HG03558 (cell line): ENCODE results near the gene RFX4.
"Not testable (repeated sequence)": the region's sequence is repeated elsewhere in the genome, so short reads cannot be mapped to it uniquely, and the experiment has no call there.

Experiments
- ATAC-seq: cut with Tn5 transposase; IDR thresholded peaks from one replicate; pipeline ENCODE4 v1.9.1; 2021; ENCODE audit warnings: moderate number of reproducible peaks; ENCODE audit not compliant: unreplicated experiment; ENCODE audit errors: extremely low read depth

RFX4 gene

DNA sequence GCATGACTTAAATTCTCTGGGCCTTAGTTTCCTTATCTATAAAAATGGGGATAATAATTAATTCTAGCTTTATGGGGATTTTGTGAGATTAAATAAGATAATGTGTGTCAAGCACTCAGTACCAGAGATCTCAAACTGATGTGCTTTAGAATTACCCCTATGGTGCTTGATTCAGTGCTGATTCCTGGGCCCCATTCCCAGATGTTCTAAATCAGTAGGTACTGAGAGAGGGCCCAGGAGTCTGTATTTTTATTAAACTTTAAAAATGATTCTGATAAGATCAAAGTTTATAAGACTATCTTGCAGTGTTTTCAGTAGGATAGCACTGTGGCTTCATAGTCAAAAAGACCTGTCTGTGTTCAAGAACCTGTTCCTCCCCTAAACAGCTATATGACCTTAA is 102.6 kb downstream of the RFX4 start:
- ATAC-seq = no peak

- no peak for ATAC-seq
These were observed 104.9 kb downstream of the RFX4 start for GRCh38 chr12:106687672-106688071.

DNA sequence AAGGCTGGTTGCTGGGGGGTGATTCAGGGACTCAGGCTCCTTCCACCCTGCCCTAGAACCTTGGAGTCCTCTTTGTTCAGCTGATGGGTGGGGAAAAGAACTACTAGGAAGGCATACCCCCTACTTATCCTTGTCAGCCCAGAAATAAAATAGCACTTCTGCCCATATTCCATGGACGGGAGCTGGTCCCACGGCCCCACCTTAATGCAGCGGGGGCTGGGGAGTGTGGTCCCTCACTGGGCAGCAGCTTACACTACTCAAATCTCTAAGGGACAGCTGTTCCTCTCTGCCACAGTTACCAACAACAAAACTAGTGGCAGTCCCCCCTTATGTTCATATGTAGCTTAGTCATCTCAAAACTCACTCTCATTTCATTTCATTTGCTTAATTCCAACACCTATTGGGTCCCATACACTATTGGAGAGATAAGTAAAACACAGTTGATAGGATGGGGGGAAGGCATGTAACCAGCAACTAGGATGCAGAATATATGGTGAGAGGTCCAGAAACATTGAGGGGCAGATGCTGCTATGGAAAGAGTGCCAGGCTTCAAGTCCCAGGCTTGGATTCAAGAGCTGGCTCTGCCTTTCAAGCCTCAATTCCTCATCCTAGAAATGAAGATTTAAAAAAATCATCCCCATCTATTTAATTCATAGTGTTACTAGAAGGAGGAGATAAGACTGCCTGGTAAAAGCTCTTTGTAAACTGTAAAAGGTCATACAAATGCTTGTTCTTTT is 107.9 kb downstream of the RFX4 start:
- no peak for ATAC-seq

DNA sequence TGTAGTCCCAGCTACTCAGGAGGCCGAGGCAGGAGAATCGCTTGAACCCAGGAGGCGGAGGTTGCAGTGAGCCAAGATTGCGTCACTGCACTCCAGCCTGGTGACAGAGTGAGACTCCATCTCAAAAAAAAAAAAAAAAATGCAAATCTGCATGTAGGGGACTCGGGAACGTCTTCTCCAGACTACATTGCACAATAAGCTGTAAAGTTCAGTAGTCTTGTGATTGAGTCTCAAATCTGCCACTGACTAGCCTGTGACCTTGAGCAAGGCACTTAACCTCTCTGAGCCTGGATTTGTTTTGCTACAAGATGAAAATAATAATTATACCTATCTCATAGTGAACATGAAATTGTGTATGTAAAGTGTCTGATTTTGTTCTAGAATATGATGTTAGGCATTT is 109.2 kb downstream of the RFX4 start:
- not testable (repeated sequence) for ATAC-seq

DNA sequence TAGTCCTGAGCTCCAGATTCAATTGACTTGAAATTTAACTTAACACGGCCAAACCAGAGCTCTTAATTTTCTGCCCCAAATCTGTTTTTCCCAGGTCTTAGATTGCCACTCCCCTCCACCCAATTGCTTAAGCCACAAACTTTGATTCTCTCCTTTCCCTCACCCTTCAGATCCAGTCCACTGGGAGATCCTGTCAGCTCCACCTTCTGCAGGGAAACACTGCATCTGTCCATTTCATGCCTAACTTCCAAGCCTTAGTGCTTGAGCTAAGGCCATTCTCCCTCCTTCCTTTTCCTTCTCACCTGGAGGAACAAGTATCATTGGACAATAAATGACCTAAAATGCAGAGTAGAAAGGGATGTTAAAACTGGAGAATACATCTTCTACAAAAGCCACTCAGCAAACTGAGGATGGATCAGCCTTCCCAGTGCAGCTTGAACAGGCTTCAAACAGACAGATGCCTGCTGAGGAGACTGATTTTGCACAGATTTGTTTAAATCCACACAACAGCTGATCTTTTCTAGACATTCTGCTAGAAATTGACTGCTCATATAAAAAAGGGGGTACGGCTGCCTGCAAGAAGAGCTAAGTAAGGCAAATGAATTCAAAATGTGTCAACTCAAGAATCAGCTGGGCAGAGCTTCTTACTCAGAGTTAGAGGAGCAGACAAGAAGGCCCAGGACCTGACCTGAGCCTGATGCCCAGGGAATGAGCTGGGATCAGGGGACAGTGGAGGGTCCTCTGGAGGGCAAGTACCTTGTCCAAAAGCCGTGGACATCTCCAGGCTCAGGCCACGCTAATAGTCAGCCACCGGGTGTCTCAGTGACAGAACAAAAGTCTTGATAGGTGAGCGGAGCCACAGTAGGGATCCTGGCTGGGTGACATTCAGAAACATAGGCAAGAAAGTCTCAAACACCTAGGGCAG is 110.4 kb downstream of the RFX4 start:
- no peak for ATAC-seq

GRCh38 chr12:106696071-106696470 is 113.3 kb downstream of the RFX4 start:
- ATAC-seq = no peak

DNA sequence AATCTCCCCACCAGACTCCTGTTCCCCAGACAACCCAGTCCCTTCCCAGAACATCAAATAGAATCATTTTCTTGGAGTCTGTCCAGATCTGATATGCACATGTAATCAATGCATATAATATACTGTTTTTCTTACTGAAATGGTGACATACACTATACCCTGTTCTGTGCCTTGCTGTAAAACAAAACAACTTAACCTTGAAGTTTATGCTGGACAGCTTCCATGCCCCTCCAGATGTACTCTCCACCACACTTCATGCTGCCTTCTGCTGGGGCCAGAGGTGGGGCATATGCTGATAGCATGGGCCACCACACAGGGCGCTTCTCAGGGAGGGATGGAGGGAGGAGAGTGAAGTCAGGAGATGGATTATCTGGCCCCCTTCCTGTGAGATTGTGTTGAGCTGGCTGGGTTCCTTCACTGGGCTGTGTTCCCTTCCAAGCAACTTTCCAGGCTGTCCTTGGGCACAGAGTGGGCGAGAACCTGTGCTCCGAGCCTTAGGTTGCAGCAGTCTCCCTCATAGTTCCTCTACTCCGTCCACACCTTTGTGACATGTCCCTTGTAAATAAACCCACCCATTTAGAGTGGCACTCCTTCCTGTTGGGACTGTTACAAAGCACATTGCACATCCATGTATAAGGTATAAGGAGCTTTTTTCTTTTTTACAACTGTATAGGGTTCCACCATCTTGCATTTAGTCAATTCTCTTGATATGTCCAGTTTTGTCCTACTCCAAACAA is 114.0 kb downstream of the RFX4 start:
- ATAC-seq = no peak

- ATAC-seq = no peak
These were observed 121.3 kb downstream of the RFX4 start for GRCh38 chr12:106704081-106704480.

DNA sequence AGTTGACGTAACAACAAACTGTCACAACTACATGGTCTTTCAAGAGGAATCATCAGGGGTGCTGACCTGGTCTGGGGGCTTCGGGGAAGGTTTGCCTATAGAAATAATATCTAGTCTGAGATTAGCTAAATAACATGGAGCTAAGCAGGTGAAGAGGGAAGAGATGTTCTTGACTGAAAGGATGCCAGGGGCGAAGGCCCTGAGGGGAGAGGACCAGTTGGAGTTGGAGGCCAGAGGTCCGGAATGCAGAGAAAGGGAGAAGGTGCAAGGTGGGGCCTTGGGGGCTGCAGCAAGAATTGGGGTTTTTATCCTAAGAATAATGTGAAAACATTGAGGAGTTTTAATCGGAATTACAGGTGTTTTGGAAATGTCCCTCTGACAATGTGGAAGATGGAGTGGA is 123.2 kb downstream of the RFX4 start:
- ATAC-seq = no peak

DNA sequence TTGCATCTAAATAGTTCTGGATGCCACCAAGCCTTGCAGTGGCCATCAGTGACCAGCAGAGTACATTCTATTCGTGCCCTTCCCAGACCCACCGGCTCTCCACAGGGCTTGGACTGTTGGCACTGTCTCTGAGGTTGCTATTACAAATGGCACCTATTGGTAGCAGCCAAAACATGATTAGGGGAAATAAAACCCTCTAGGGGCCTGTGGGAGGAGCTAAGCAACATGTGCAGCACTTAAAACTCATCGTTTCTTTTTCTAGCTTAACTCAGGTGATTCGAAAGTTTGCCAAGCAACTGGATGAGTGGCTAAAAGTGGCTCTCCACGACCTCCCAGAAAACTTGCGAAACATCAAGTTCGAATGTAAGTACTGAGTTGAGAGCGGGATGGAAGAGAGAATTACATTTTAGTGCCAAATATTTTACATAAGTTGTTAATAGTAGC is 126.3 kb downstream of the RFX4 start:
- no peak for ATAC-seq

DNA sequence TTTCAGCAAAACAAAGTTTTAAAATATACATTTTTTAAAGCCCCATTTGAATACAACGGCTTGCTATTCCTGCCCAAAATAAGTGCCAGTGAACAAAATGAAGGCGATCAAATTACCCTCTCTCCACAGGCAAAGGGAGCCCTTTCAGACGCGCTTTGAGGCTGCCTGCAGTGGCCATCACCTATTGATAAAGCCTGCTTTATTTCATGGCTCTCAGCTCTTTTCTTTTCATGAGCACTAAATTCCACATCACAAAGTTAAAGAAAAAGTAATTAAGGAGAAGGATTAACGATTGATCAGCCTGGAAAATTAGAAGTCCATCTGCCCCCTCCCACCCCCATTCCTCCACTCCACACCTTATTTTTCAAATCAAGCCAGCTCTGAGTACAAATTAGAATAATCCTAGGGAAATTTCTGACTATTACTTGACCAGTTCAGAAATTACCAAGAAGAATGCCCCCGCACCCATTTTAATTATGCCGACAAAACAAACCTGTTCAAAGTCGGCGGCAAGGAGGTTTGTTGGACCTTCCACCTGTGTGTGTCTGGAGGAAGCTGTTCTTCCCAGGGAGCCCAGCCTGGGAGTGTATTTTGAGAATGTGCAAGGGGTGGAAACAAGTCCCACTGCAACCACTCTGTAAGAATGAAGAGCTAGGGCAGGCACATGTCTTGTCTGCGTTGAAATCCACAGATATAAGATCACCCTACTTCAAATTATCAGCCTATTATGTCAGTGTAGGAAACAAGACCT is 127.5 kb downstream of the RFX4 start:
- ATAC-seq = no peak

- no peak for ATAC-seq
These were observed 128.5 kb downstream of the RFX4 start for GRCh38 chr12:106711316-106711715.

GRCh38 chr12:106712768-106713167 is 130.0 kb downstream of the RFX4 start:
- ATAC-seq = no peak

- no peak for ATAC-seq
These were observed 132.1 kb downstream of the RFX4 start for GRCh38 chr12:106714926-106715325.

GRCh38 chr12:106715582-106715981 is 132.8 kb downstream of the RFX4 start:
- no peak for ATAC-seq

DNA sequence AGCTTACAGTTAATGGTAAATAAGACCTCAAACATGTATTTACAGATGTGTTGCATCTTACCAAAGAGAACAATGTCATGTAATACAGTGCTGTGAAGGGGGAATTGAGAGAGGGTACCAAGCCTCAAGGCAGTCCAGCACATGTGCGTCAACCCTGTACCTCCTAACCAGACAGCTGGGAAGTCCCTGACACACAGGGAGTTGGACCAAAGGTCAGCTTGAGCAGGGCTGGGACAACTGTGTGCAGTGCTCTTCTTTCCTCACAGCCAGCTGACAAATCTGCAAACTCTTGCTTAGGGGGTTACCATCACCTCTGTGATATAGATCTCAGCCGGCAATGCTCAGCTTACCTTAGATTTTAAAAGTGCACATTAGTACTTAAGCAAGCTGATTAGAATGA is 134.9 kb downstream of the RFX4 start:
- ATAC-seq = no peak

GRCh38 chr12:106719879-106720278 is 137.1 kb downstream of the RFX4 start:
- ATAC-seq = no peak

DNA sequence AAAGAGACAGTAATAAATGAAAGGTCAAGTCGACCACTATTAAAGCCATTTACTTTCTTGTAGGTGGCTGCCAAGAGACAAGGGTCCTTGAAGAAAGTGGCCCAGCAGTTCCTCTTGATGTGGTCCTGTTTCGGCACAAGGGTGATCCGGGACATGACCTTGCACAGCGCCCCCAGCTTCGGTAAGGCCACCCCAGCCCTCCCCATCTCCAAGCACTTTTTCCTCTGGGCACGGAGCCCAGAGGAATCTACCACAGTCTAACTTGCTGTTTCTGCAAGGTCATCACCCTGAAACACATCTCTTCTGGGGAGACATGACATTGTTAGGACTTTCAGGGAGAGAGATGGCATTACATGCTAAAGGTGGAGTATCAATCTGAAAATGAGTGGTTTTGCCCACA is 137.9 kb downstream of the RFX4 start:
- no peak for ATAC-seq

- ATAC-seq = no peak
These were observed 139.1 kb downstream of the RFX4 start for GRCh38 chr12:106721915-106722314.

- ATAC-seq = no peak
These were observed 140.0 kb downstream of the RFX4 start for GRCh38 chr12:106722837-106723236.
